Left kidney (tissue), 2 donors: ENCODE results near the gene TSPAN16. TPM values are rescaled to one million over a fixed set of nuclear protein-coding genes. Genes with fewer than 3 reads are reported as not detected.
A peak's percentile ranks its signal among the peaks of the same experiment; 100 is the strongest.
"Not testable (repeated sequence)": the region's sequence is repeated elsewhere in the genome, so short reads cannot be mapped to it uniquely, and the experiment has no call there.

Experiments used
- DNase-seq: peaks from one replicate; pipeline ENCODE4 v3.0.0-alpha.2; 2013
- polyA plus RNA-seq: library from polyadenylated mRNA; unstranded; fragments of 120-200 nt; gene quantifications from one replicate; pipeline ENCODE4 v1.2.1, GENCODE V29; 2013; ENCODE audit not compliant: insufficient read length

The TSPAN16 gene
- polyA plus RNA-seq, 1 donor, result not detected

DNA sequence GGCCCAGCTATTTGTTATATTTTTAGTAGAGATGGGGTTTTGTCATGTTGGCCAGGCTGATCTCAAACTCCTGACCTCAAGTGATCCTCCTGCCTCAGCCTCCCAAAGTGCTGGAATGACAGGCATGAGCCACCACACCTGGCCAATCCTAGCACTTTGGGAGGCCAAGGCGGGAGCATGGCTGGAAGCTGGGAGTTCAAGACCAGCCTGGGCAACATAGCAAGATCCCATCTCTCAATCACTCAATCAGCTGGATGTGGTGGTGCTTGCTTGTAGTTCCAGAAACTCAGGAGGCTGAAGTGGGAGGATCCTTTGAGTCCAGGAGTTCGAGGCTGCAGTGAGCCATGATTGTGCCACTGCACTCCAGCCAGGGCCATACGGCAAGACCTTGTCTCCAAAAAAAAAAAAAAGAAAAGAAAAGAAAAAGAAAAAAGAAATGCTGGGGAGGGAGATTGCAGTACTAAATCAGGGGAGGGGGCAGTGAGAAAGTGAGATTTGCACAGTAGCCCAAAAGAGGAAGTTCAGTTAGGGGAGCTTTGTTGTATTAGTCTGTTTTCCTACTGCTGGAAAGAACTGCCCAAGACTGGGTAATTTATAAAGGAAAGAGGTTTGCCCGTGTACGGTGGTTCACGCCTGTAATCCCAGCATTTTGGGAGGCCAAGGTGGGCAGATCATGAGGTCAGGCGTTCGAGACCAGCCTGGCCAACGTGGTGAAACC is 24.5 kb downstream of the TSPAN16 start:
- DNase-seq, result not testable (repeated sequence)

DNA sequence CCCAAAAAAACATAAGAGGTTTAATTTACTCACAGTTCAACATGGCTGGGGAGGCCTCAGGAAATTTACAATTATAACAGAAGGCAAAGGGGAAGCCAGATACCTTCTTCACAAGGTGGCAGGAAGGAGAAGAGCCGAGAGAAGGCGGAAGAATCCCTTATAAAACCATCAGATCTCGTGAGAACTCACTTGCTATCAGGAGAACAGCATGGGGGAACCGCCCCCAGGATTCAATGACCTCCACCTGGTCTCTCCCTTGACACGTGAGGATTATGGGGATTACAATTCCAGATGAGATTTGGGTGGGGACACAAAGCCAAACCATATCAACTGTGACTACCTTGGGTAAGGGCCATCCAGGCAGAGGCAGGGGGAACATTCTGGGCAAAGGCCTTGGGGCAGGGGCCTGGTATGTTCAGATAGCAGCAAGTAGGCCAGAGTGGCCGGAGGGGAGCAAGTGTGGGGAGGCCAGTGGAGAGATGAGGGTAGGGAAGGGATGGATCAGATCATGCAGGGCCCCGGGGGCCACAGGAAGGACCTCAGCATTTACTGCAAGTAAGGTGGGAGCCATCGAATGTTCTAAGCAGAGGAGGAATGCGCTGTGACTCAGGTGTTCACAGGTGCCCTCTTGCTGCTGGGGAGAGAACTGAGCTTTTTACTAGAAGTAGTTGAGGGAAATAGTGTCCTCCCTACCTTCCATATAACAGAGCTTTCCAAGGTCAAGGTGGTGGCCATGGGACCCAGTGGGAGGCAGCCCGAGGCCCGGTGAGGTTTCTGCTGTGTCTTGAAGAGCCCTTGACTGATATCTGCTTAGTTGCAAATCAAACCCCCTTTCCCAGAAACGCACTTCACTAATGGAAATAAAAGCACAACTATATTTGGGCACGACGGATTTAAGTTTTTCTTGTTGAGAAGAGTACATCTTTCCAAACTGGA is 25.5 kb downstream of the TSPAN16 start:
- no peak for DNase-seq

DNA sequence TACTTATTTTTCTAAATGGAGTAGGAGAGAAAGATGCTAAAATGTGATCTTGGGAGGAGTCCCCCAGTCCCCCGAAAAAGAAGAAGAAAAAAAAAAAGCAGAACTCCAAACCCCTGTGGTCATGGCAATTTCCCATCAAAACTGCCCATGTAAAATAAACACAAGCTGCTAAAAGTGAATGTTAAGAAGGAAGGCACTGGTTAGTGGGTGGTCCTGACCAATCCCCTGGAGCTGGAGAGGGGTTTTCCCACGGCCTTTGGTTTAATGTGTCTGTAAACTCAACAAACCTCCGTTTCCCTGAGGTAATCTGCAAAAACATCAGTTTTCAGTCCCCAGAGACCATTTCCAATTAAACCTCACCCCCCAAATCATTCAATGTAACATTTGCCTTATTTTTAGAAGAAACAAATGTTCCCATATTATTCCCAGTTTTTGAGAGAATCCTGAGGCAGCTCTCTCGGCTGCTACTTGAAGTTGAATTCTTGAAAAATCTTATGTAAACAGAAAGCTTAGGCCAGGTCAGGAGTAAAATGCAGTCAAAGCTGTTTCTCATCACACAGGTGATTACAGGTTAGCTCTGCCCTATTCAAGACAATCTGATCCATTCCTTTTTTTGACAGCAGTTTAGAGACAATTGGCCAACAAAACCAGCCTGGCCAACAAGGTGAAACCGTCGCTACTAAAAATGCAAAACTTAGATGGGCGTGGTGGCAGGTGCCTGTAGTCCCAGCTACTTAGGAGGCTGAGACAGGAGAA is 26.5 kb downstream of the TSPAN16 start:
- DNase-seq, result no peak

DNA sequence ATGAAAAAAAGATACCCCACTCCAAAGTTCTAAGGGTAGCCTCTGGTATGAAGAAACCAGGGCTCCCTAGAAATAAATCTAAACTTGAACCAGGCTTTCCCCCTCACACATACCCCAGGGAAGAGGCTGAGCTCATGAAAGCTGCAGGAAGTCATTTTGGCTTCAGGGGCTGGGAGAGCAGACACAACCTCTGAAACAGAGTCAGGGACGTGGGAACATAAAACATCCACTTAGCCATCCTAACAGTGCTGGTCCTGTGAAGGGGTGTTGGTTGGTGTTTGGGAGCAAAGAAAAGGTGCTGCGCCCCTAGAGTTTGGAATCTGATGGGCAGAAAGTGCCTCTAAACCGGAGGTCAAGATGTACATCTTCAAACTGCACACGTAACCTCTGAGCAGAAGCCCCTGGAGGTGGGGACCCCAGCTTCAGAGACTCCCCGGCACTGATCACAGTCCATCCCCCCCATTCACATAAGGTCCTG is 27.7 kb downstream of the TSPAN16 start:
- DNase-seq, result no peak

DNA sequence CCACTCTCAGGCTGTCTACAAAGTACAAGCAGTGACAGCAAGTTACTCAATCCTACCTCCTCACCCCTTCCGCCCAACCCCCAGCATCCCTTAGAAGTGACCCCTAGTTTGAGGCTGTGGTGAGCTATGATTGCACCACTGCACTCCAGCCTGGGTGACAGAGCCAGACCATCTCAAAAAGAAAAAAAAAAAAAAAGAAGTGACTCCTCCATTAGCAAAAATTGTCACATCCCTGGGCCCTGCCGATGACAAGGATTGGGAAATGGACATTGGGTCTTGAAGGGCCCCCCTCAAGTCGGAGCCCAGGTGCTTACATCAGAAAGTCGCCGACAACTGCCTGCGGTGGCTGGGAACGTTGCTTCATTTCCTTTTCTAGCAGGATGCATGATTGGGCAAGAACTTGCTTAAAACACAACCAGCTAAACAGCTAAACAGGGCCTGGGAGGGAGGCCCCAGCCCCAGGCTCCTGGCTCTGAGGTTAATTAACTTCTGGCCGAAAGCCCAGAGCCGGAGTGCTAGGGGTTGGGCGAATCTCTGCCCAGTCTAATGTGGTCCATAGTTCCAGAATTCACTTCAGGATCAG is 28.2 kb downstream of the TSPAN16 start:
- peak; percentile 71 for DNase-seq

DNA sequence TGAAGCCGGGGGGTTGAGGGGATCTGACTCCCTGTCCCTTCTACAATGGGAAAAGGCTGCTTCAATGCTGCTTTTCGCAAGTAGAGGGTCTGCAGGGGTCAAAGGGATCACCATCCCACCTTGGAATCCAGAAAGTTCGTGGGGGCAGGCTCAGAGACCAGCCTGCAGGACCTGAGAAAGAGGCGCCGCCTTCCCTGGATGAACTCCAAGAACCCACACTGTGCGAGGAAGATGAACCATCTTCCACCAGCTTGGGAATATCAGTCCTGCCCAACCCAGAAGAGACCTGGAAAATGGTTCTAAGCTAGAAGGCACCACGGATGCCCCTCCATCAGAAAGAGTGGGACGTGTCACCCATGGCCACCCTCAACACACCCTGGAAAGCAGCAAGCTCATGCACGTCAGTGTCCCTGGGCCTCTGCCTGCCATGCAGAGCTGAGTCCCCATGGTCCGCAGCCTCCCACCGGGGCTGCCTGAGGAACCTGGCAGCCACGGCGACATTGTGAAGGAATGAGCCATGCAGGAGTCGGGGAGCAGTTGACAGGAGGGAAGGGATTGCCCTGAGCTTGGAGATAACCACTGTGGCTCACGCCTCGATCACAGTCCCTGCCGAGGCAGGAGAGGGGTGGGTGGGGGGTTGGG is 28.9 kb downstream of the TSPAN16 start:
- DNase-seq, result no peak

DNA sequence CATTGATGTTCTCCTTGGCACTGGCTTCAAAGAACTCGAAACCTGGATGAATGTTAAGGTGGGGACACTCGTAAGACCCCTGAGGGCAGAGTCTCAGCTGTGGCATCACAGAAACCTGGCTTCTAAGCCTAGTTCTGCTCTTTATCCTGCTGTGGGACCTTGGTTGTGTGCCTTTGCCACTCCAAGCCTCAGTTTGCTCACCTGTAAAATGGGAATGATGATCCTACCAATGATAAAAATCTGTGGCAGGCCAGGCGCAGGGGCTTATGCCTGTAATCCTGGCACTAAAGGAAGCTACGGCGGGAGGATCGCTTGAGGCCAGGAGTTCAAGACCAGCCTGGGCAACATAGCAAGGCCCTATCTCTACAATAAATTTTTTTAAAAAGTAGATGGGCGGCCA is 29.6 kb downstream of the TSPAN16 start:
- DNase-seq, result no peak

DNA sequence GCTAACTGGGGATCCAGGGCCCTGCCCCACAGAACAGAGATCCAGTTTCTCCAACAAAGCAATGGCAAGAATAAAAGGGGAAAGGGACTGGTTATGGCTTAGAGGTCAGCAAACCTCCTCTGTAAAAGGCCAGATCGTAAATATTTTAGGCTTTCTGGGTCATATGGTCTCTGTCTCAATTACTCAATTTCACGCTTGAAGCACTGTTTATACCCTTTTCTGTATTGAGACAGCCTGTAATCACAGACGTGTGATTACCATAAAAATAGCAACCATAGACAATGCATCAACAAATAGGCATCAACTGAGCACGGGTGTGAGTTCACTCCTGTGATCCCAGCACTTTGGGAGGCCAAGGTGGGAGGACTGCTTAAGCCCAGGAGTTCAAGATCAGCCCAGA is 34.2 kb downstream of the TSPAN16 start:
- no peak for DNase-seq

DNA sequence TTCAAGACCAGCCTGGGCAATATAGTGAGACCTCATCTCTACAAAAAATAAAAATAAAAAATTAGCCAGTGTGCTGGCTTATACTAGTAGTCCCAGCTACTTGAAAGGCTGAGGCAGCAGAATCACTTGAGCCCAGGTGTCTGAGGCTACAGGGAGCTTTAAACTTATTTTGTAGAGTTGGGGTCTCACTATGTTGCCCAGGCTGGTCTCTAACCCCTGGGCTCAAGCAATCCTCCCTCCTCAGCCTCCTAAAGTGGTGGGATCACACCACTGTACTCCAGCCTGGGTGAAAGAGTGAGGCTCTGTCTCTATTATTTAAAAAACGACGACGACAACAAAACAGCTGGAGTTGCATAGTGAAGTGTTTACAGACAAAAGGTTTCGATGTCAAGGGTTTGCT is 35.5 kb downstream of the TSPAN16 start:
- no peak for DNase-seq

DNA sequence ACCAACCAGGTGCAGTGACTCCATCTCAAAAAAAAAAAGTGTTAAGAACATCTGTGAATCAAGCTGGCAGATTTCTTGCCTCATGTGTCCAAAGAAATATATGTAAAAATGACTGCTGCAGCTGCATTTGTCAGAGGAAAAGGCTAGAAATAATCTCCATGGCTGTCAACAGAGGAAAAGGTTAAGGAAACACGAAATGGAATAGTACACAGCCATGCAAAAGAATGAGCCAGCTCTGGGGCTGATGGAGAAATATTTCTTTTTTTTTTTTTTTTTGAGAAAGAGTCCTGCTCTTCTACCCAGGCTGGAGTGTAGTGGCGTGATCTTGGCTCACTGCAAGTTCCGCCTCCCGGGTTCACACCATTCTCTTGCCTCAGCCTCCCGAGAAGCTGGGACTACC is 36.9 kb downstream of the TSPAN16 start:
- no peak for DNase-seq

DNA sequence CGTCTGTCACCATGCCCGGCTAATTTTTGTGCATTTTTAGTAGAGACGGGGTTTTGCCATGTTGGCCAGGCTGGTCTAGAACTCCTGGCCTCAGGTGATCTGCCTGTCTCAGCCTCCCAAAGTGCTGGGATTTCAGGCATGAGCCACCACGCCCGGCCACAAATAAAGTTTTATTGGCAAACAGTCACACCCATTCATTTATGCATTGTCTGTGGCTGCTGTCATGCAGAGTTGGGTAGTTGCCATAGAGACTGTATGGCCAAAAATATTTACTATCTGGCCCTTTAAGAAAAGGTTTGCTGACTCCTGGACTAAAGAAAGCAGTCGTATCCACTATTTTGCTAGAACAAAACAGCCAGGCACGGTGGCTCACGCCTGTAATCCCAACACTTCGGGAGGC is 37.9 kb downstream of the TSPAN16 start:
- DNase-seq, result not testable (repeated sequence)

DNA sequence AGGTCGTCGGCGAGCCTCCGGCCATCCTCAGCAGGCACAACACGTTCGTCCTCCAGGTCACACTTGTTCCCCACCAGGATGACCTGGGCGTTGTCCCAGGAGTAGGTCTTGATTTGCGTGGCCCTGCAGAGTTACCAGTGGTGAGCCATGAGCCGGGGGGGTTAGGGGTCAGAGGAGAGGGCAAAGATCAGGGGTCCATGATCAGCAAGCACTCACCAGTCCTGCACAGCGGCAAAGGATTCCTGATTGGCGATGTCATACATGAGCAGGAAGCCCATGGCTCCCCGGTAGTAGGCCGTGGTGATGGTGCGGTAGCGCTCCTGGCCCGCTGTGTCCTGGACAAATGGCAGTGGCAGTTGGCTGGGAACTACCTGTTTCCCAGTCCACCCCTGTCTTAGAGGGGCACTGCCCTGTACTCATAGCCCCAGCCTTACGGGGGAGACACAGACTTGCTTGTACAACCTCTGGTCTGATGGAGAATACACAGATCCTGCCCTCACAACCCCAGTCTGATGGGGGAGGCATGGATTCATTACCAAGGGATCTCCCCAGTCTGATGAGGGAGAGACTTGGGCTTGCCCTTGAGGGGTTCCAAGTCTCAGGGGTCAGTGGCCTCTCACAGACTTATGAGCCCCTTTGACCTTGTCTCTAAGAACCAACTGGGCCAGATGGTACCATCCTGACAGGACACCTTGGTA is 39.6 kb downstream of the TSPAN16 start:
- DNase-seq, result no peak

DNA sequence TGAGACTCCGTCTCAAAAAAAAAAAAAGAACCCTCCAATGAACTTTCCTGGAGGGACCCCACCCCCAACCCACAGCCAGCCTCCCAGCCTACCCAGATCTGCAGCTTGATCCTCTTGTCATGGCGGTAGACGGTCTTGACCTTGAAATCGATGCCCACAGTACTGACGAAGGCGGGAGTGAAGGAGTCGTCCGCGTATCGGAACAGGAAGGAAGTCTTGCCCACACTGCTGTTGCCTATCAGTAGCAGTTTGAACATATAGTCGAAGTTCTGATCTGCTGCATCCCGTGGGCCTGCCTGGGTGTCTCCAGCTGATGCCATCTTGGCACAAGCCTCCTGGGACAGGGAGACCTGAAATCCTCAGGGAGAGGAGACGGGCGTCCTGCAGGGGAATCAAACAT is 41.1 kb downstream of the TSPAN16 start:
- DNase-seq, result no peak

DNA sequence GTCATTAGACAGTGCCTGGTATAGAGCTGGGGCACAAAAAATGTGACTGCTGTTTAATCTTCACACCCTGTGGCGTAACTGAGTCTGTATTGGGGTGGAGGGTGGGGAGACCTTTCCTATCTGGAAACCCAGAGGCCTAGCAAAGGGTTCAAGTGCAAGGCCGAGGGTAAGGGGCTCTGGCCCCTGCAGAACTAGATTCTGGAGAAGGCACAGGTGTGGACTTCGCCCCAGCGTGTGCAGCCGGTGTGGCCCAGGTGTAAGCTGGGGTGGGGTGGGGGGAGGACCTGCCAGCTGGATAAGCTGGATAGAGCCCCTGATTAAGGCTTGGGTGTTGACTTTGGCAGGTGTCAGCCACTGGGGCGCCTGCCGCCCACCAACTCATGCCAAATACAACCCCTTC is 42.2 kb downstream of the TSPAN16 start:
- DNase-seq, result no peak

DNA sequence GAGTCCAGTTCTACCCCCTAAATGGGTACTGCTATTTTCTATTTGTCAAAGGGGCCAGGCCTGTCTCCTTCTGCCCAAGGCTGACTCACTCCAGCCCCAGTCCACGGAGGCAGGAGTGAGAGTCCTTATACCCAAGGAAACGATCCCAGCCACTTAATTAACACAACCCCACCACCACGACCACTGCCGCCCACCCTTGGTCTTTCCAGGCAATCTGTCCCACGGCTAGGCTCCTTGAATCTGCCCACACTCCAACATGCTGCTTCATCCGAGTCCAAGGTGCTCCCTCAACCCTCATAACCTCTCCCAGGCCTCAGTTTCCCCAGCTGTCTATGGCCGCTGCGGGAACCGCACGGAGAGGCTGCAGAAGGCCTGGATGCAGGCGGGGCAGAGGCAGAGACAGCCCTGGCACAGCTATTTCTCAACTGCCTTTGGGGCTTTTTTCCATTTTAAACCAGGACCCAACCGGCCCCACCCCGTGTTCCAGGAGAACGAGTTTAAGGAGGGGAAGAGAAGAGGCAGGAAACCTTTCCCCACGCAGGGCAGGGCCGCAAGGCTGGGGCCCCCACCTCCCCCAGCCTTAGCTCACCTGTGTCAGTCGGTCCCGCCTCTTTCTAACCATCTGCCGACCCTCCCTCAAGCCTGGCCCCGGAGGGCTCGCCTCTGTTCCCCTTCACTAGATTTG is 42.8 kb downstream of the TSPAN16 start:
- DNase-seq, result no peak

DNA sequence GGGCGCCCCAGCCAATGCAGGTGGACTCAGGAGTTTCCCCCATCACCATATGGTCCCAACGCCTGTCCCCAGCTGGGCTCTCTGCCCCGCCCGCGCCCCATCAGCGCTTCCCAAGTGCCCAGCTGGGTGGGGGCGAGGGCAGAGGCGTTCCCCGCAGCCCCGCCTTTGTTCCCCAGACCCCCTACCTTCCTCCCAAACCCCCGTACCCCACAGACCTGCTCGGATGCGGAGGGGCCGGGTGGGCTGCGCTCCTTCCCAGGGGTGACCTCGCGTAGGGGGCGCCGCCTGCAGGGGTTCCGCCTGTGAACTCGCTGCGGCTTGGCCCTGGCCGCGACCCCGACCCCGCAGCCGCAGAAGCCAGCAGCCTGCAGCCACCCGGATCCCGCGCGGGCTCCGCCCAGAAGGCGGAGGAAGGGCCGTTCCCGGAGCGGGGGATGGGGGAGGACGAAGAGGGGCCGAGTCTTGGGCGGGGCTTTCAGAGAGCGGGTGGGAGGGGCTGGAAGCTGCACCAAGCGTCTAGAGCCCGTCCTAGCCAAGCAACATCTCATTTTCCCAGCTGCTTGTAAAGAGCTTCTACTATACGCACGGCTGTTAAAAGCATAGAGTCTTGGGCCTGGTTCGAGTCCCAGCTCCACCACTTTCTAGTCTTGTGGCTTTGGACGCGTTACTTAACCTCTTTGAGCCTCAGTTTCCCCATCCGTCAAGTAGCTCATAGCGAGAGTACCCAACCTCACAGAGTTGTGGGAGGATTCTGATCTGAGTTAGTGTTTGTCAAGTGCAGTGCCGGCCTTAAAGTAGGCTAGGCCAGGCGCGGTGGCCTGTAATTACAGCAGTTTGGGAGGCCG is 43.5 kb downstream of the TSPAN16 start, which contains the start of gene RAB3D:
Gene RAB3D, minus strand, starts transcription at position 404 of the 845 bp plus-strand sequence. CDS start 2,258 bp downstream, outside the sequence.
- DNase-seq, result peak; percentile 90

DNA sequence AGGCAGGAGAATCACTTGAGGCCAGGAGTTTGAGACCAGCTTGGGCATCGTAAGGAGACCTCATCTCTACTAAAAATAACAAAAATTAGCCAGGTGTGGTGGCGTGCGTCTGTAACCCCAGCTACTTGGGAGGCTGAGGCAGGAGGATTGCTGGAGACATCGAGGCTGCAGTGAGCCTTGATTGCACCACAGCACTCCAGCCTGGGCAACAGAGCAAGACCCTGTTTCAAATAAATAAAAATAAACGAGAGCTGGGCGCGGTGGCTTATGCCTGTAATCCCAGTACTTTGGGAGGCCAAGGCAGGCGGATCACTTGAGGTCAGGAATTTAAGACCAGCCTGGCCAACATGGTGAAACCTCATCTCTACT is 44.1 kb downstream of the TSPAN16 start:
- not testable (repeated sequence) for DNase-seq

DNA sequence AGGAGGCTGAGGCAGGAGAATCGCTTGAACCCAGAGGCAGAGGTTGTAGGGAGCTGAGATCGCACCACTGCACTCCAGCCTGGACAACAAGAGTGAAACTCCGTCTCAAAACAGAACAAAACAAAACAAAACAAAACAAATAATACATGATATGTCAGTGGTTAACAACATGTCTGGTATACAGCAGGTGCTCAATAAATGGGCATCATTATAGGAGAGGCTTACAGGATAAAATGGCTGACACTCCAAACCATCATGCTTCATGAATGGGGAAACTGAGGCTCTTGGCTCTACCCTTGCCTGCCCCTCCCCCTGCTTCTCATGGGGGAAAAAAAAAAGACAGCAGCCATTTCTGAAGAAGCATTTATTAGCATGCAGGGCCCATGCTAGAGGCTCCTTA is 46.5 kb downstream of the TSPAN16 start:
- DNase-seq, result no peak

DNA sequence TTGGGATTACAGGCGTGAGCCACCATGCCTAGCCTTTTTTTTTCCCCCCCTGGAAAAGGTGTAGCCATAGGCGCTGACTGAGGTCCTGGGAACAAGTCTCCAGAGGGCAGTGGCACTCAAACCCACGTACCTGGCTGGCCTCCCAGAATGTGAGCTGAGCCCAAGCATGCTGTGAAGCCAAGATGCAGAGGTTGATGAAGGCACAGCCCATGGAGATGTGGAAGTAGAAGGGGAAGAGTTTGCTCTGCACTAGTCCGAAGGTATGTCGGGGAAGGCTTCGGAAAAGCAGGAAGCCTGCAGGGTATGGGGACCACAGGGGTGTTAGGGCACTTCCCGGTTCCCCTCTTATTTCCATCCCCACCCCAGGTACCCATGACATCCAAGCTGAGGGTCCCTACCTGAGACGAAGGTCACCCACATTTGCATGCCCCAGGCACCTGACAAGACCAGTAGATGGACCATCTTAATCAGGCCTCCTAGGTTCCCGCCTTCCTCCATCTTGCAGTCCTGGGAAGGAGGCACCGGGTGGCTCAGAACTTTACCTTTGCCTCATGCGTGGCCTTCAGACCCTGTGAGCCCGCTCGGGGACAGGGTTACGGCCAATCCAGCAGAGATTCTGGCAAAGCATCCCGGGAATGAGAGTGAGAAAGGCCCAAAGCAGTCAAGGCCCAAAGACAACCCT is 49.3 kb downstream of the TSPAN16 start:
- DNase-seq, result no peak
